Myocyte (in vitro differentiated cells): ENCODE data around the gene FZD4. TPM values are rescaled to one million over a fixed set of nuclear protein-coding genes. Genes with fewer than 3 reads are reported as not detected.
"Not testable (repeated sequence)": the region's sequence is repeated elsewhere in the genome, so short reads cannot be mapped to it uniquely, and the experiment has no call there.

Experiments
- DNase-seq: peaks from one replicate; pipeline ENCODE4 v3.0.0-alpha.2; 2012; ENCODE audit warnings: low read depth
- total RNA-seq: library from RNA; depleted of rRNA; stranded (reverse); fragments of >200 nt; gene quantifications from 2 replicates; pipeline ENCODE4 v1.2.3, GENCODE V29; 2014

The FZD4 gene
- total RNA-seq, 1 donor from 2014 or later: 5.0 TPM

- no peak for DNase-seq
These were observed 16.8 kb downstream of the FZD4 start for GRCh38 chr11:86938203-86938899.

- not testable (repeated sequence) for DNase-seq
These were observed 17.9 kb downstream of the FZD4 start for GRCh38 chr11:86937193-86937806.

GRCh38 chr11:86934926-86935579 is 20.1 kb downstream of the FZD4 start:
- DNase-seq: no peak

- no peak for DNase-seq
These were observed 20.7 kb downstream of the FZD4 start for GRCh38 chr11:86934582-86934900.

DNA sequence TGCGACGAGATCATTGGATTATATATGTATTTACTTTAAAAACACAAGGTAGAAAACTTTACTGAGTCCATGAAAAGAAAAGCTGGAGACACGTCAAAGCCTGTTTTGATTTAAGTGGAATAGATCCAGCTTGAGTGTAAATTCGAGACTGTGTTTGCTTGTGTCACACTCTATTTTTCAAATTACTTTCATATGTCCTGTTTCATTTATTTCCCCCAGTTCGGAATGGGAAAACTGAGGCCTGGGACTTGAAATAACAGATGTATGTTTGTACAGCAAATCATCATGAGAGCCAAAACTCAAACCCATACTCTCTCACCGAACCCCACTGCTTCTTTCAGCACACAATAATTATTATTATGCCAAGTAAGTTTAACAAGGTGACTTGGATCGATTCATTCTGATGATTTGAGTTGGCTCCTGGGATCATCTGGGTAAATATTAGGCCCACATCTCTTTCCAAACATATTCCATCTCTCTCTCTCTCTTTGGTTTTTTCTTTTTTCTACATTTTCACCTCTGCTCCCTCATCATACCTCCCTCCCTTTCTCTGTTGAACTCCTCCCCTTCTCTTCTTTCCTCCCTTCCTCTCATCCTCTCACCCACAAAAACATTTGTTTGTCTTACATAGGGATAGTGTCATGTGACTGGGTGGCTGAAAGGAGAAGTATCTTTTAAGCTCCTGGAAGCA is 21.2 kb downstream of the FZD4 start:
- DNase-seq: no peak

DNA sequence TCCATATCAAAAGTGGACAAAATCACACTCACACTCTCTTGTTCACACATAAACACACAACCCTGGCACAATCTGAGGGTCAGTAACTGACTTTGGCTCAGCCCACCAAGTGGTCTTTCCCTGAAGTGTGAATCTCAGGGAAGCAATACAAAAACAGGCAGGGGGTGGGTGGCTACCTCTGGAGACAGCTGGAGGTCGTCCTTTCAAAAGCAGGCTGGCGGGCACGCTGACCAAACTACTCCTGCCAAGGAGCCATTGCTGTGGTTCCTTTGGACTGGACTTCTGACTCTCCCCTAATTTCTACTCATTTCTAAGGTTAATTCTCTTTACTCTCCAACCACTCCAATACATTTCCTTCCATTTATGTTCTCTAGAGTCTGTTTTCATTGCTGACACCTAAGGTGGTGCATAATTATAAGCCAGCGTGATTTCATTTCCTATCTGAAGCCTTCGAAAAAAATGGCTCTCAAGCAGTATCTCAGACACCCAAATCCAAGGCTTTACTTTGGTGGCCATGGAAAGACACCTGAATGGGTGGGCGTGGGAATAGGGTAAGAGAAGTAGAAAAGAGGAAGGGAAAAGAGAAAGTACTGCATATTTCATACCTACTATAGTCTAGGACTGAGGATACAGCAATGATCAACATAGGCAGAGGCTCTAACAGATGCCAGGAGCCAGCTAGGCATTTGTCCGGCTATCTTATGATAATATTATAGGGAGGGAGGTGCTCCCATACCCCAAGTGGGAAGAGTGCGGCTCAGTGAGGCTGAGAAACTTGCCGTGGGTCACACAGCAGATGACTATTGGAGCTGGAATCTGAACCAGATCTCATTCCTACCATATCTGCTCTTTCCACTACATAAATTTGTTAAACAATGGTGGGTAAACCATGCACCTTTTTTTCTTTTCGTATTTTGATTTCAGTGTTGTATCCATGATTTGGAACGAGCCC is 22.0 kb downstream of the FZD4 start:
- no peak for DNase-seq

DNA sequence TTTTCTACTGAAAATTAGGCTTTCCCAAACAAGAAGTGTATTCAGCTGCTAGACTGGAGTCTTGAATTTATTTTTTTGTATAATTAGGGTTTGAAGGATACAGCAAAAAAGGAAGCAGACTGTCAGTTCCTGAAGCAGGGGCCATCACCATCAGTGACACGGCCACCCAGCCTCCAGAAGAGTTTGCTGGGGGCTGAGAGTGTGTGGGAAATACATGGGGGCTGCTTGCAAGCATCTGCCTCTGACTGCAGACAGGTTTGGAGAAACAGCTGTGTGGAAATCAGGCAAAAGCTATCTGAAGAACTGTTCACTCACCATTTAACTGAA is 23.0 kb downstream of the FZD4 start:
- no peak for DNase-seq

DNA sequence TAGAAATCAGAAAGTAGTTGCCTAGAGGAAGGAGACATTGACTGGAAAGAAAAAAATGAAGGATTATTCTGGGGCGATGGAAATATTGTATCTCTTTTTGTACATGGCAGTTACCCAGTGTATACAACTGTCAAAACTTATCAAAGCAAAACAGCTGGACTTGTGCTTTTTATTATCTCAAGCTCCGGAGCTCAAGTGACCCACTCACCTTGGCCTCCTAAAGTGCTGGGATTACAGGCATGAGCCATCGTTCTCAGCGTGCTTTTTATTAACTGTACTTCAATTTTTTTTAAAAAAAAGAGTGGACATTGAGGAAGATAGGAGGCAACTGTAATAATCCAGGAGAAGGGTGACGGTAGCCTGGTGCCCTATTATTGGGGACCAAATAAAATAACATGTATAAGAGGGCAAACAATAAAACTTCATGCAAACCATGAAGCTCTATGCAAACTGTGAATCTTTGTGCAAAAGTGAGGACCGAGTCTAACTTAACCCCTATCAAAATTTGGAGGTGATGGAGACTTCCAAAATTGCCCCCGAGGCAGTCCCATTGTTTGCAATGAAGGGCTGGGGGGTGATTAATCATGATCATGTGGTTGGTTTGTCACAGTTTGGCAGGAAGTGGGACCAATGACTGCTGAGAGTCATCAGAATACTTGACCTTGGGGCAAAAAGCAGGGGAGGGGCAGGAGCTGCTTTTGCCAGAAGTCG is 23.5 kb downstream of the FZD4 start:
- DNase-seq: peak; percentile 38

- DNase-seq: no peak
These were observed 24.1 kb downstream of the FZD4 start for GRCh38 chr11:86930957-86931547.

DNA sequence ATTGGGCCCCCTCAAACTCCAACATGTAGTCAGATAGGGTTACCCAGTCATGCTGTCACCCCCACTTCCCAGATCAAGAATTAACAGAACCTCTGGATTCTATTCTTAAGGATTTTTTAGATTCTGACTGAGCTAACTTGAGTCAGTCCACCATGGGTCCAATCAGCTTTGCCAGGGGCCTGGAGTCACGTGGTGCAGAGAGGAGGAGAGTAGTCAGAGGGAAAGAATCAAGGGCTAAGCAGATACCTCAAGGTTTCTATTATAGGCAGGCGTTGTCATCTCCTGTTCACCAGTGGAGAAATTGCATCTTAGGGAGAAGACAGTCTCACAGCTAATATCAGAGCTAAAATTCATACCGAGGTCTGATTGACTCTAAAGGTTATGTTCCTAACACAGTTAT is 28.2 kb downstream of the FZD4 start:
- peak; percentile 37 for DNase-seq

DNA sequence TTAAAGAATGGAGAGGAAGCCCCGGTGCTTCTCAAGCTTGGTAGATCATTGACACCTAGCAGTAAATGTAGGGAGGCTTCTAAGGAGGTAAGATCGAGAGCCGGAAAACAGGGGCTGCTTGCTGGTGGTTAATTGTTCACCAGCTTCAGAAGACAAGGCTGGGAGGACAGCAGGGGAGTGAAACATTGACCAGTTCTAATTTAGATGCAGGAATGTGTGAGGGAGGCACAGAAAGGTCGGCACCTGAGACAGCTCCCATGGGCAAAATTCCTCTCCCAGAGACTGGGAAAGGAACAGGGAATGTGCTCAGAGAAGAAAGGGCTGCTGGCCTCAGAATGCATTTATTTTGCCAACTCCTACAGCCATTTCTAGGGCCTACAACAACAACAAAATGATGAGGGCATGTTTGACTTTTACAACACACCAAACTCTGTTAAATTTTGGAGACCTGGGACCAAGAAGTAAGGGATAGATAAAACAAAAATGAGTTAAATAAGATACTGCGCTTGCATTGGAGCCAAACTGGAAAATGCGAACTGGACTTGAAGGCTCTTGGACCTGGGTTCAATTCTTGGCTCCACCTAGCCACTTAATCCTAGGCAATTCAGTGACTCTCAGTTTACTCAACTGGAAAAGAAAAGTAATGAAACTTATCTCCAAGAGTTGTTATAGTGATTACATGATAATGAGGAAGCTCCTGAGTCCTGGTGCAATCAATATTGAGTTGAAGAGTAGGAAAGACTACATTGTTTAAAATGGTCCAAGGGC is 31.0 kb downstream of the FZD4 start:
- DNase-seq: no peak

GRCh38 chr11:86922225-86922624 is 33.0 kb downstream of the FZD4 start:
- DNase-seq: no peak

DNA sequence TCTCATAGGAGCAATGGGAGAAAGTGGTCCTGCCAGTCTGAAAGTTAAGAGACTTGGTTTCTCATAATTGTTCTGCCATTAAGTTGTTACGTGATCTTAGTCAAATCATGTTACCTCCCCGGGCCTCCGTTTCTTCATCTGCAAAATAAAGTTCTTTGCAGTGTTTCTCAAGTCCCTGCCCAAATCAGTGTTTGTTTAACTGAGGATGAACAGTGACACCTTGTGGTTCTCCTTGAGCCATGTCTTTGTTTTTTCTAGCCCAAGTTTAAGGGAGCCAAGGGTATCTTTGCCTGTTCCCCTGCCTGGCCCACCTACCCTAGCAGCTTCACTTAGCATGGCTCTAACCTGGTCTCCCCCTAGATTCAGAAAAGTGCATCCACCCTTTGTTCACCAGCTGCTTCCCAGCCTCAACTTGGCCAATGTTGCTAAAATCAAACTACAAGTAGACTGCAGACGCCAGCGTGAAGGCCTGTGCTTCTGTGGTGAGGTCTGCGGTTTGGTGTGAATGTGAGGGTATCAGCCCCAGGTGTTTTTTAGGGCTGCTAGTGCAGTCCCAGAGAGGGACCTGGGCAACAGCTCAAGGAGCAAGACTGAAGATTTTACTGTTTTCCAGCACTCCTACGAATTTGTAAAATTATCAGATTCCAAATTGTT is 35.5 kb downstream of the FZD4 start:
- DNase-seq: peak; percentile 78

DNA sequence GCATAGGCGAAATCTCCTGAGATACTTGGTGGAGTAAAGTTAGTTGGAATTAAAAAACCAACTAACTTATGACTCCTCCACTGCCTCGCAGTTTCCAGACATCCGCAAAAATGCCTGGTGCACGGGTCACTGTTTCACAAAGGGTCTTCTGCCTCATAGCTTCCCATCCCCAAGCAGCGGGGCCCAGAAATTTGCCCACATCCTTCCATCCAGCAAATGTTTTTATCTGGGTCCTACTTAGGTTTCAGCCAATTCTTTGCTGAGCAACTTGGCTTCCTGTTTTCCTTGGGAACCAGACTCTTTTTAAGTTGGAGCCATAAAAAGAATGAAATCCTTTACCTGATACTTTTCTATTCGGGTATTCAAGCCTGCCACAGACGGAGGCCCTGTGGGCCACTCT is 36.2 kb downstream of the FZD4 start:
- peak; percentile 32 for DNase-seq

DNA sequence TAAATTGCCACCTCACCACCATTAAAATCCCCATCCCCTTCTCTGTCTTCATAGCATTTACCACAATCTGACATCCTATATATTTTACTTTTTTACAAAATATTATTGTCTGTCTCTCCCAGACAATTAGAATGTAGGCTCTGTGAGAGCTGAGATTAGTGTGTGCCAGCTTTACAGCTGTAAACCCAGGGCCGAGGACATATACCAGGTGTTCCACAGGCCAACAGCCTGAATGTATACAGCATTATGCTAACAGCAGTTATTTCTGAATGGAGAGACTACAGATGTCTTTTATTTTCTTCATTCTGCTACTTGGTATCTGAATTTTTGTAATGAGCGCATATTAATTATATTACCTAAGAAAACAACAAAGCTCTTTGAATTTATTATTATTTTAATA is 36.7 kb downstream of the FZD4 start:
- DNase-seq: no peak

- no peak for DNase-seq
These were observed 37.6 kb downstream of the FZD4 start for GRCh38 chr11:86917589-86917988.

DNA sequence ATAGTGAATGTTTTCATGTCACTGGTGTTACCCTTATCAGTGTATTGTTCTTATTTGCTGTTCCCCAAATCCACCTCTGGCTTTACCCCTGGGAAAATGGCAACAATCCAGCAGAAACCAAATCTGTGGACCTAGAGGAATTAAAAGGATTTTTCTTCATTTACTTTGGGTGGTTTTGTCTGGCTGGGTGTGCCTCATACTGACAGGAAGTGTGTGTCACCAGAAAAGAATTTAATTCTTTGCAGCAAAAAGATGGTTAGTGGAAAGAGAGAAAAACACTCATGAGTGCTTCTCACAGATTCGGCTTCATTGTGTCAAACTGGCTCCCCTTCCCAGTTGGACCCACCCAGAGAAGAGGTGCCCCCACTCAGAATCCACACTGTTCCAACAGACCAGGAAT is 38.9 kb downstream of the FZD4 start:
- DNase-seq: peak; percentile 89

- not testable (repeated sequence) for DNase-seq
These were observed 39.3 kb downstream of the FZD4 start for GRCh38 chr11:86915850-86916249.
